Astrocyte (in vitro differentiated cells and primary cell): ENCODE results near the gene KHK.

Experiments
- EZH2 ChIP-seq: IDR thresholded peaks from 2 replicates; pipeline ENCODE4 v1.6.1; 2012; ENCODE audit warnings: mild to moderate bottlenecking, low read length, inconsistent platforms; ENCODE audit not compliant: insufficient read depth
- TF ChIP-seq, protein P1 (sequence below): IDR thresholded peaks from 2 replicates; pipeline ENCODE4 v1.5.1; 2011; ENCODE audit warnings: low read depth, mild to moderate bottlenecking, inconsistent platforms, low read length, moderate library complexity; ENCODE audit not compliant: insufficient read depth

- TF ChIP-seq, protein P1, sequence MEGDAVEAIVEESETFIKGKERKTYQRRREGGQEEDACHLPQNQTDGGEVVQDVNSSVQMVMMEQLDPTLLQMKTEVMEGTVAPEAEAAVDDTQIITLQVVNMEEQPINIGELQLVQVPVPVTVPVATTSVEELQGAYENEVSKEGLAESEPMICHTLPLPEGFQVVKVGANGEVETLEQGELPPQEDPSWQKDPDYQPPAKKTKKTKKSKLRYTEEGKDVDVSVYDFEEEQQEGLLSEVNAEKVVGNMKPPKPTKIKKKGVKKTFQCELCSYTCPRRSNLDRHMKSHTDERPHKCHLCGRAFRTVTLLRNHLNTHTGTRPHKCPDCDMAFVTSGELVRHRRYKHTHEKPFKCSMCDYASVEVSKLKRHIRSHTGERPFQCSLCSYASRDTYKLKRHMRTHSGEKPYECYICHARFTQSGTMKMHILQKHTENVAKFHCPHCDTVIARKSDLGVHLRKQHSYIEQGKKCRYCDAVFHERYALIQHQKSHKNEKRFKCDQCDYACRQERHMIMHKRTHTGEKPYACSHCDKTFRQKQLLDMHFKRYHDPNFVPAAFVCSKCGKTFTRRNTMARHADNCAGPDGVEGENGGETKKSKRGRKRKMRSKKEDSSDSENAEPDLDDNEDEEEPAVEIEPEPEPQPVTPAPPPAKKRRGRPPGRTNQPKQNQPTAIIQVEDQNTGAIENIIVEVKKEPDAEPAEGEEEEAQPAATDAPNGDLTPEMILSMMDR = no peak
- no peak for TF ChIP-seq EZH2
Measured at GRCh38 chr2:27038012-27038411, 48.6 kb upstream of the KHK start.
